ENCODE results near the gene INSRR. TPM values are rescaled to one million over a fixed set of nuclear protein-coding genes. Genes with fewer than 3 reads are reported as not detected.

The INSRR gene
- total RNA-seq, 1 donor from 2014 or later = not detected

DNA sequence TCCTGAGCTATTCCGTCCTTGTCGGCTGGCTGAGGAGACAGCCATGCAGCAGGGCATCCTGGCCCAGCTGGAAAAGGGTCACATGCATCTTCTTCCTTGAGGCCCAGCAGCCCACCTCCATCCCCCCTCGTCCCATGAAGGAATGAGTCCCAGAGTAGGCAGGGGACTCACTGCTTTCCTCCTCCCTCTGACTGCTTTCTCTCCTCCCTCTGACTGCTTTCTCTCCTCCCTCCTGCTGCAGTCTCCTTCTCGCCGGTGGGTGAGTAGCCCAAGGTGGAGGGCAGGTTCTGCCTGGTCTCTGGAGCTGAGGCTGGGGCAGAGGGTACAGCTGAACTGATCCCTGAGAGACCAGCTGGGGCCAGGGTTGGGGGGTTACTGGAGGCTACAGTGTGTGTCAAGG is 15.2 kb upstream of the INSRR start:
- no peak for DNase-seq

GRCh38 chr1:156873659-156874058 is 14.7 kb upstream of the INSRR start:
- no peak for DNase-seq

- DNase-seq = no peak
These were observed 10.5 kb upstream of the INSRR start for GRCh38 chr1:156869455-156869854.

DNA sequence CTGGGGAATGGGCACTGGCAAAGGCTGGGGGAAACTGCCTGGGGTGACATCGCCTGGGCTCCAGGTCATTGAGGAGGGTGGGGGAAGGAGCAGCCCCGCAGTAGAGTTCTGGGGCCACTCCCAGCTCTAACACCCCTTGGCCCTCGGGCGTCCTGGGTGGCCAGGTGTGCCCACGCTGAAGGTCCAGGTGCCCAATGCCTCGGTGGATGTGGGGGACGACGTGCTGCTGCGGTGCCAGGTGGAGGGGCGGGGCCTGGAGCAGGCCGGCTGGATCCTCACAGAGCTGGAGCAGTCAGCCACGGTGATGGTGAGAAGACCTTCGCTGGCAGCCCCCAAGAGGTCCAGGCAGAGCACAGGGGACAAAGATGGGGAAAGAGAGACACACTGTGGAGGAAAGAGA is 9.4 kb upstream of the INSRR start:
- no peak for DNase-seq

DNA sequence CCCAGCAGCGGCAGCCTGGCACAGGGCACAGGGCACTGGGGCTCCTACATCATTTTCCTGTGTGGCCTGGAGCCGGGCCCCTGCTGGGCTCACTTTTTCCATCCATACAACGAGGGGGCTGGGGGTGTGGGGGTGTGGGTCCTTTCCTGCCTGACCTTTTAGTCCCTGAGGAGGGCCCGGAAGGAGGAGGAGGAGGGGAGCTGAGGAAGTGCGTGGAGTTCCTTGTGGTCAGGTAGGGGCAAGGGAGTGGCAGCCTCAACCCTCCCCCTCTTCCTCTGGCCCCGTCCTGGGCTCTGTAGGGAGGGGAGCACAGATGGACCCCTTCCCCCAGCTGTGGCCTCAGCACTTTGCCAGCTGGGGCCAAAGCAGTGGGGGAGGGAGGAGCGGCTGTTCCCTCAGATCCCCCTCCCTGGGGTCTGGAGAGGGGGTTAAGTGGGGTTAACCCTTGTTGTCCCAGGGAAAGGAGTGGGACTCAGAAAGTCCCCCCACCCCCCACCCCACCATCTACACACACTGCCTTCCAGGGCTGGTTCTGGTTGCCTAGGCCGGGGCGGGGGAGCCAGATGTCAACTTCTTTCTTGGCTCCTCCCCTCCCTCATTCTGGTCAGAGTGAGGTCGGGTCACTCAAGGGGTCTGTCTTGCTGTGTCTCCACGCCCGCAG is 7.5 kb upstream of the INSRR start:
- no peak for DNase-seq

DNA sequence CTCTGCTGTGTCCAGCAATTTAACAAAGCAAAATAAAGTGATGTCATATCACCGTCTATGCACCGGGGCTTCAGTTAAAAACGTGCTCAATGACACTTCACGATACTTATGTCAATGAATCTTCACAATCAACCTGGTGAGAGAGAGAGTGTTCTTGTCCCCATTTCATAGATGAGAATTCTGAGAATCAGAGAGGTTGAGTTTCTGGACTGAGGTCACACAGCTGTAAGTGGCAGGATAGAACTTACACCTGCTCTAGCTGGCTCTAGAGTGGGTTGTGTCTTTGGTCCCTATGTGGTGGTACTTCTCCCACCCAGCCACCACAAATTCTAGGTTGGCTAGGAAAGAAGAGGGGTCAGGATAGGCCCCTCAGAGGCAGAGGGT is 6.9 kb upstream of the INSRR start:
- no peak for DNase-seq

- DNase-seq = no peak
These were observed 6.3 kb upstream of the INSRR start for GRCh38 chr1:156865258-156865657.

DNA sequence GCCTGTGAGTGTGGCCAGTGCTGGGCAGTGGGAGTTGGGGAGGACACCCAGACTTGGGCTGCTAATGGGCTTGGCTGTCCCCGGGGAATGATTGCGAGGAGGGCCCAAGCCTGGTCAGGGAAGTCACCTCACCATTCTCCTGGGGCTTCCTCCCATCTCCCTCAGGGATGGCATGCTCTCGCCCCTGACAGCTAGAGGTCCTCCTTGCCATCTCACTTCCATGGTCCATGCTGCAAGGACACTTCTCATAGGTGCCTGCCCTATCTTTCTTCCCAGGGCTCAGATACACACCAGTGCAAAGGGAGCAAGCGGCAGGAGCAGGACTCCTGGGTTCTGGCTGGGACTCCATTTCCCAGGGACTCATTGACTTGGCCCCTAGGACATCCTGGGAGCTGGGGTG is 5.9 kb upstream of the INSRR start:
- no peak for DNase-seq

DNA sequence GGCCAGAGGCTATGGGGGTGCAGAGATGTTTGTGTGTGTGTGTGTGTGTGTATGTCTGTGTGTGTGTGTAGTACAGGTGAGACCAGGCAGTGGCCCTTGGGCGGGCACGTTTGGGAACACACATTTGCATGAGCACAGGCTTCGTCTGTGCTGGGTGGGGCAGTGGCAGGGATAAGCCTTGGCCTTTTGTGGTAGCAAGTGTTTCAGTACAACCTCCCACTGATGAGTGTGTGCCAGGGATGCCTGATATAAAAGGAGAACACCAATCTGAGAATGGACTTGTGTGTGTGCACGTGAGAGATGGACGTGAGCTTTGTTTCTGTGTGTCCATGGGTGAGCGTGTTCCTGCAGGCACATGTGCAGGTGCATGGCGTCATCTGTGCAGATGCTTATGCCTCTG is 4.7 kb upstream of the INSRR start:
- no peak for DNase-seq

GRCh38 chr1:156862997-156863599 is 4.2 kb upstream of the INSRR start:
- DNase-seq = no peak

GRCh38 chr1:156862584-156862983 is 3.7 kb upstream of the INSRR start:
- no peak for DNase-seq

DNA sequence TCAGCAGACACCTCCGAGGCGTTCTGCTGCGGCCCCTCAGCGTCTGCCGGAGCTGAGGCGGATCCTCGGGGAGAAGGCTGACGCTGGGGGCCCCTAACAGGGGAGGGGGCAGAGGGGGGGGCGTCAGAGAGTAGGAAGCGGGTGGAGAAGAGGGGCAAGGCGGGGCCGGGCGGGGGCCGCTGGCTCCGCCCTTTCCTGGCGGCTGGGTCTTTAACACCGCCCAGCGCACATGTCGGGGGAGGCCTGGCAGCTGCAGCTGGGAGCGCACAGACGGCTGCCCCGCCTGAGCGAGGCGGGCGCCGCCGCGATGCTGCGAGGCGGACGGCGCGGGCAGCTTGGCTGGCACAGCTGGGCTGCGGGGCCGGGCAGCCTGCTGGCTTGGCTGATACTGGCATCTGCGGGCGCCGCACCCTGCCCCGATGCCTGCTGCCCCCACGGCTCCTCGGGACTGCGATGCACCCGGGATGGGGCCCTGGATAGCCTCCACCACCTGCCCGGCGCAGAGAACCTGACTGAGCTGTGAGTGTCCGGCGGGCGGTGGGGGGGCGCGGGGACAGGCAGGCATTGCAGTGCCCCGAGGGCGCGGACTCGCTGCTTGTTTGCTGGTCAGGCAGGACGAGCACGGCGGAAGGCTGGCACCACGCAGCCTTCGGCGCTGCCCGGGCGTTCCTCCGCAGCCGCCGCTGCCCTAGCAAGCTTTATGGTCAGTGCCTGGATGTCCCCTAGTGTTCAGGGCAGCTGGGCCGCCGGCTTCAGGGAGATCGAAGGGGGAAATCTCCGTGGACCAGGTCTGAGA is 1.9 kb upstream of the INSRR start, which contains the start of gene NTRK1:
TSS of gene NTRK1 (plus strand) at position 238 of the 796 bp plus-strand sequence. CDS start at position 308, 70 bp downstream.
- DNase-seq = peak; percentile 48

DNA sequence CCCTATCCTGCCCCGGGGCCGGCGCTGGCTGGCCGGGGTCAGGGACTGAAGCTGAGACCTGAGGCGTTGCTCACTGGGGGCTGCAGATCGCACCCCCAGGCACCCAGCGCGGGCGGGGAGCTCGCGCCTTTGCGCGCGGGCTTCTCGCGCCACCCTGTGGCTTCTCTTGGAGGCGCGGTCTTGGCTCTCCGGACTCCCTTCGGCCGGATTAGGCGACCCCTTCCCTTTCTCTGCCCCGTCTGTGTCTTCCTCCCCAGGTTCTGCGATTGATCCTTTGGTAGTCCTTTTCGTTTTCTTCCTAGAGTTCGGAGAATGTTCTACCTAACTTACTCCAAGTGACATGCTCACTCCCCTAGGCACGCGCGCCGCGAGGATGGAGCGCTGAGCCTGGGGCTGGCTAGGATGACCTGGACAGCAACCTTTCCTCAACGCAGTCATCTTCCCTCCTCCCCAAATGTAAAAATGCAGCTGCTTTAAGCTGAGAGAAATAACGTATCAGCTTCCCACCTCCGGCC is 1.3 kb upstream of the INSRR start:
- peak; percentile 63 for DNase-seq

GRCh38 chr1:156859523-156860112 is 701 bp upstream of the INSRR start:
- DNase-seq = peak; percentile 46

GRCh38 chr1:156858555-156858956 is 361 bp downstream of the INSRR start:
- no peak for DNase-seq

GRCh38 chr1:156857532-156857931 is 1.4 kb downstream of the INSRR start:
- DNase-seq = no peak

GRCh38 chr1:156856282-156856785 is 2.6 kb downstream of the INSRR start:
- DNase-seq = no peak

- no peak for DNase-seq
These were observed 4.3 kb downstream of the INSRR start for GRCh38 chr1:156854634-156855033.

DNA sequence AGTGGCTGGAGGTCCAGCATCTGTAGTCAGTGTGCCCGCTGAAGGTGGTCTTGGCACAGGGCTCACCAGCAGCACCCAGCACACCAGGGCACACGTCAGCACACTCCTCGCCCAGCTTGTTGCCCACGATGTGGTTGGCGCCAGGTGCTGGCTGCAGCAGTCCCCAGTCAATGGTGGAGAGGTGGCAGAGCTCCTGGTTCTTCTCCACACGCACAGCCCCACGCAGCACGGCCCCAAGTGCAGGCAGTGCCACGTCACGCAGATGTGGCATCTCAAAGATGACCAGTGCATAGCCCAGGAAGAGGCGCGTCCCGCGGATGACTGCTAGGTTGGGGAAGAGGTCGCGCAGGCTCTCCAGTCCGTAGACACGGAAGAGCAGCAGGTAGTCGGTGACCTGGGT is 5.2 kb downstream of the INSRR start:
- no peak for DNase-seq

DNA sequence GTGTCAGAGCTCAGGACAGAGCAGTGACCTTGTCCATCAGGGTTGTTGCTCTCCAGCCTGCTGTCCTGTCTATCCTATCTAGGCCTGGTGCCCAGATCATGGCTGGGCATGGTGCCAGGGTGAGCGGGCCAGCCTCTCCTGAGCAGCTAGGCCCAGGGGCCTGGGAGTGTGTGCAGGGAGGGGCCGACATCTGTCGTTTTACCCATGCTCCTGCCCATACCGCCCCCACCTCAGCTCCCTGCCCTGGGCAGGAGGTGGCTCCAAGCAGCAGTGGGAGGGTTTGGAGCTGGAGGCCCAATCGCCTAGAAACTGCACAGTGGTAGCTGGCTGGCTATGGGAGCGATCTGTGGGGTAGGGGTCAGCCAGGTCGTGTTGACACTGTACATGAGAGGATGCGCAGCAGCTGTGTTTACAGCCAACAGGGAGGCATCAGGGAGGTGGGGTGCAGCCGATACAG is 6.5 kb downstream of the INSRR start:
- peak; percentile 40 for DNase-seq

- DNase-seq = no peak
These were observed 7.0 kb downstream of the INSRR start for GRCh38 chr1:156851779-156852417.

- no peak for DNase-seq
These were observed 9.8 kb downstream of the INSRR start for GRCh38 chr1:156849151-156849496.
